HepG2 (cell line): ENCODE data around the gene RNASE12. TPM values are rescaled to one million over a fixed set of nuclear protein-coding genes. Genes with fewer than 3 reads are reported as not detected.

Experiments used
- ETV6 ChIP-seq: sonication (generic); formaldehyde crosslinking; conservative IDR thresholded peaks from 2 replicates; pipeline ENCODE4 v1.4.0; 2020; ENCODE audit warnings: missing genetic modification reagents
- NFE2L1 ChIP-seq: sonication (generic); formaldehyde crosslinking; IDR thresholded peaks from 2 replicates; pipeline ENCODE4 v1.4.0; 2020; ENCODE audit warnings: missing genetic modification reagents, mild to moderate bottlenecking, borderline replicate concordance
- NR3C1 ChIP-seq: sonication (generic); formaldehyde crosslinking; IDR thresholded peaks from 2 replicates; pipeline ENCODE4 v1.4.0; 2020; ENCODE audit warnings: missing genetic modification reagents
- REPIN1 ChIP-seq: sonication (generic); formaldehyde crosslinking; IDR thresholded peaks from 2 replicates; pipeline ENCODE4 v1.8.0; 2022; ENCODE audit warnings: missing genetic modification reagents, low read depth, mild to moderate bottlenecking, borderline replicate concordance
- SRSF9 ChIP-seq: fragments of 200-400 bp; formaldehyde crosslinking; IDR thresholded peaks from 2 replicates; pipeline ENCODE4 v1.6.1; 2018; ENCODE audit warnings: borderline replicate concordance, mild to moderate bottlenecking, low read depth, low read length; ENCODE audit not compliant: insufficient read depth, poor library complexity, severe bottlenecking
- TCF12 ChIP-seq, 2 experiments: fragments of 450-650 bp in 1 of 2; sonication (generic) in 1 of 2; formaldehyde crosslinking in 1 of 2; IDR thresholded peaks; 2 replicates each; pipeline versions ENCODE4 v1.6.1 to v1.8.0; 2017 to 2022; ENCODE audit warnings: antibody characterized with exemption in 1 of 2, mild to moderate bottlenecking in 1 of 2, missing genetic modification reagents in 1 of 2, moderate library complexity in 1 of 2
- ZEB1 ChIP-seq: IDR thresholded peaks from 2 replicates; pipeline ENCODE4 v1.6.1; 2012; ENCODE audit warnings: mild to moderate bottlenecking, low read depth, inconsistent platforms; ENCODE audit not compliant: insufficient replicate concordance
- polyA plus RNA-seq, 8 experiments: library from polyadenylated mRNA; depleted of rRNA in 3 of 8; stranded (reverse) in 7 of 8; unstranded in 1 of 8; fragments of >200 nt; fragmentation: Illumina TruSeq in 4 of 8; extraction: Trizol in 4 of 8; gene quantifications; 2 replicates each; pipeline versions ENCODE4 v1.2.1 to v1.2.3, GENCODE V29; 2011 to 2016; ENCODE audit warnings: low read depth in 4 of 8, missing spikeins in 1 of 8, mixed read lengths in 1 of 8; ENCODE audit not compliant: insufficient read depth in 1 of 8
- total RNA-seq, 5 experiments: library from RNA; depleted of rRNA; stranded (reverse); fragments of >200 nt; fragmentation: Illumina TruSeq; extraction: Trizol; gene quantifications; 2 replicates each; pipeline ENCODE4 v1.2.3, GENCODE V29; 2016; ENCODE audit warnings: low read depth in 1 of 5
- TF ChIP-seq, protein P1 (sequence below): sonication (generic); formaldehyde crosslinking; IDR thresholded peaks from 2 replicates; pipeline ENCODE4 v1.5.0; 2020; ENCODE audit warnings: missing genetic modification reagents
- TF ChIP-seq, protein P2 (sequence below): sonication (generic); formaldehyde crosslinking; IDR thresholded peaks from 2 replicates; pipeline ENCODE4 v1.5.0; 2020; ENCODE audit warnings: missing genetic modification reagents, mild to moderate bottlenecking, borderline replicate concordance
- TF ChIP-seq, protein P3 (sequence below): IDR thresholded peaks from 2 replicates; pipeline ENCODE4 v1.6.1; 2016; ENCODE audit warnings: mild to moderate bottlenecking
- TF ChIP-seq, protein P4 (sequence below): sonication (generic); formaldehyde crosslinking; IDR thresholded peaks from 2 replicates; pipeline ENCODE4 v1.4.0; 2020; ENCODE audit warnings: missing genetic modification reagents; ENCODE audit errors: not compliant biosample characterization
- TF ChIP-seq, protein P5 (sequence below): sonication (generic); formaldehyde crosslinking; conservative IDR thresholded peaks from 2 replicates; pipeline ENCODE4 v1.5.0; 2020; ENCODE audit warnings: missing genetic modification reagents
- TF ChIP-seq, protein P6 (sequence below): IDR thresholded peaks from 2 replicates; pipeline ENCODE4 v1.6.1; 2012; ENCODE audit warnings: inconsistent platforms
- TF ChIP-seq, protein P7 (sequence below): sonication (generic); formaldehyde crosslinking; IDR thresholded peaks from 2 replicates; pipeline ENCODE4 v1.8.0; 2022; ENCODE audit warnings: mild to moderate bottlenecking, missing genetic modification reagents, moderate library complexity
- TF ChIP-seq, protein P8 (sequence below): sonication (generic); formaldehyde crosslinking; IDR thresholded peaks from 2 replicates; pipeline ENCODE4 v1.8.0; 2022; ENCODE audit warnings: low read depth, missing genetic modification reagents
- TF ChIP-seq, protein P9 (sequence below): sonication (generic); formaldehyde crosslinking; IDR thresholded peaks from 2 replicates; pipeline ENCODE4 v1.8.0; 2022; ENCODE audit warnings: mild to moderate bottlenecking, missing genetic modification reagents, borderline replicate concordance

RNASE12 gene
- total and polyA plus RNA-seq, 2 of the 13 experiments (the other 11 are each of a cell fraction or from before 2014, with no cell fraction given): not detected

DNA sequence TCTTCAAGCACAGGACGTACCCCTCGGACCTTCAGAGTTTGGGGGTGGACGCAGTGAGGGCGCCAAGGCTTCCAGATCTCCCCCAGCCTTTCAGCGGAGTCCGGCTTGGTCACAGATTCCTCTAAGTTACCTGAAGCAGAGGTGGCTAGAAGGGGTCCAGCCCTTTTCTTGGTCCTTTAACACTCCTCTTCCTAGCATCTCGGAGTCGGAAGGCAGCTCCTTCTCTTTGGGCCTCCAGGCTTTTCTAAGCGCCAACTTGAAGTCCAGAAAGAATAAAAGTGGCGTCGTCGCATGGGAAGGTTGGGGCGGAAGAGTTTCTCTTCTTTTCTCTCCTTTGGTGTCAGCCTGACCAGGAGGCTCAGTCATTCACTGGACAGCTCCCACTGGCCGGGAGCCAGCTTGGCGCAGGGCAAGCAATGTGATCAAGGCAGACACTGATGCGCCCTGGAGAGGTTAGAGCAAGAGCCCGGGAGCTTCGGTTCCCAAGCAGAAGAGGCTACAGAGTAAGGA lies 40.8 kb upstream of the RNASE12 start (continued):
- TF ChIP-seq, protein P1, sequence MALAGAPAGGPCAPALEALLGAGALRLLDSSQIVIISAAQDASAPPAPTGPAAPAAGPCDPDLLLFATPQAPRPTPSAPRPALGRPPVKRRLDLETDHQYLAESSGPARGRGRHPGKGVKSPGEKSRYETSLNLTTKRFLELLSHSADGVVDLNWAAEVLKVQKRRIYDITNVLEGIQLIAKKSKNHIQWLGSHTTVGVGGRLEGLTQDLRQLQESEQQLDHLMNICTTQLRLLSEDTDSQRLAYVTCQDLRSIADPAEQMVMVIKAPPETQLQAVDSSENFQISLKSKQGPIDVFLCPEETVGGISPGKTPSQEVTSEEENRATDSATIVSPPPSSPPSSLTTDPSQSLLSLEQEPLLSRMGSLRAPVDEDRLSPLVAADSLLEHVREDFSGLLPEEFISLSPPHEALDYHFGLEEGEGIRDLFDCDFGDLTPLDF (CRISPR knock-in tag): no peak
- TF ChIP-seq, protein P2, sequence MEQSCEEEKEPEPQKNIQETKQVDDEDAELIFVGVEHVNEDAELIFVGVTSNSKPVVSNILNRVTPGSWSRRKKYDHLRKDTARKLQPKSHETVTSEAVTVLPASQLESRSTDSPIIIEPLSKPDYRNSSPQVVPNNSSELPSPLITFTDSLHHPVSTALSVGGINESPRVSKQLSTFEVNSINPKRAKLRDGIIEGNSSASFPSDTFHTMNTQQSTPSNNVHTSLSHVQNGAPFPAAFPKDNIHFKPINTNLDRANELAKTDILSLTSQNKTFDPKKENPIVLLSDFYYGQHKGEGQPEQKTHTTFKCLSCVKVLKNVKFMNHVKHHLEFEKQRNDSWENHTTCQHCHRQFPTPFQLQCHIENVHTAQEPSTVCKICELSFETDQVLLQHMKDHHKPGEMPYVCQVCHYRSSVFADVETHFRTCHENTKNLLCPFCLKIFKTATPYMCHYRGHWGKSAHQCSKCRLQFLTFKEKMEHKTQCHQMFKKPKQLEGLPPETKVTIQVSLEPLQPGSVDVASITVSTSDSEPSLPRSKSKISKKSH (CRISPR knock-in tag): no peak
- TF ChIP-seq TCF12 (IDR thresholded peaks at IDR 0.05) (no peak), TCF12 (CRISPR knock-in tag; IDR thresholded peaks at IDR 0.05) (no peak), ETV6 (CRISPR knock-in tag) (no peak), NFE2L1 (CRISPR knock-in tag) (no peak), REPIN1 (CRISPR knock-in tag) (no peak), SRSF9 (no peak), NR3C1 (CRISPR knock-in tag) (no peak), ZEB1 (no peak)
- TF ChIP-seq, protein P3, sequence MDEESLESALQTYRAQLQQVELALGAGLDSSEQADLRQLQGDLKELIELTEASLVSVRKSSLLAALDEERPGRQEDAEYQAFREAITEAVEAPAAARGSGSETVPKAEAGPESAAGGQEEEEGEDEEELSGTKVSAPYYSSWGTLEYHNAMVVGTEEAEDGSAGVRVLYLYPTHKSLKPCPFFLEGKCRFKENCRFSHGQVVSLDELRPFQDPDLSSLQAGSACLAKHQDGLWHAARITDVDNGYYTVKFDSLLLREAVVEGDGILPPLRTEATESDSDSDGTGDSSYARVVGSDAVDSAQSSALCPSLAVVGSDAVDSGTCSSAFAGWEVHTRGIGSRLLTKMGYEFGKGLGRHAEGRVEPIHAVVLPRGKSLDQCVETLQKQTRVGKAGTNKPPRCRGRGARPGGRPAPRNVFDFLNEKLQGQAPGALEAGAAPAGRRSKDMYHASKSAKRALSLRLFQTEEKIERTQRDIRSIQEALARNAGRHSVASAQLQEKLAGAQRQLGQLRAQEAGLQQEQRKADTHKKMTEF (CRISPR knock-in tag): no peak; the same call in 1 of the 2 replicates
- TF ChIP-seq, protein P4, sequence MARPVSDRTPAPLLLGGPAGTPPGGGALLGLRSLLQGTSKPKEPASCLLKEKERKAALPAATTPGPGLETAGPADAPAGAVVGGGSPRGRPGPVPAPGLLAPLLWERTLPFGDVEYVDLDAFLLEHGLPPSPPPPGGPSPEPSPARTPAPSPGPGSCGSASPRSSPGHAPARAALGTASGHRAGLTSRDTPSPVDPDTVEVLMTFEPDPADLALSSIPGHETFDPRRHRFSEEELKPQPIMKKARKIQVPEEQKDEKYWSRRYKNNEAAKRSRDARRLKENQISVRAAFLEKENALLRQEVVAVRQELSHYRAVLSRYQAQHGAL (CRISPR knock-in tag): no peak
- TF ChIP-seq, protein P5, sequence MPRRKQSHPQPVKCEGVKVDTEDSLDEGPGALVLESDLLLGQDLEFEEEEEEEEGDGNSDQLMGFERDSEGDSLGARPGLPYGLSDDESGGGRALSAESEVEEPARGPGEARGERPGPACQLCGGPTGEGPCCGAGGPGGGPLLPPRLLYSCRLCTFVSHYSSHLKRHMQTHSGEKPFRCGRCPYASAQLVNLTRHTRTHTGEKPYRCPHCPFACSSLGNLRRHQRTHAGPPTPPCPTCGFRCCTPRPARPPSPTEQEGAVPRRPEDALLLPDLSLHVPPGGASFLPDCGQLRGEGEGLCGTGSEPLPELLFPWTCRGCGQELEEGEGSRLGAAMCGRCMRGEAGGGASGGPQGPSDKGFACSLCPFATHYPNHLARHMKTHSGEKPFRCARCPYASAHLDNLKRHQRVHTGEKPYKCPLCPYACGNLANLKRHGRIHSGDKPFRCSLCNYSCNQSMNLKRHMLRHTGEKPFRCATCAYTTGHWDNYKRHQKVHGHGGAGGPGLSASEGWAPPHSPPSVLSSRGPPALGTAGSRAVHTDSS (CRISPR knock-in tag): no peak
- TF ChIP-seq, protein P6, sequence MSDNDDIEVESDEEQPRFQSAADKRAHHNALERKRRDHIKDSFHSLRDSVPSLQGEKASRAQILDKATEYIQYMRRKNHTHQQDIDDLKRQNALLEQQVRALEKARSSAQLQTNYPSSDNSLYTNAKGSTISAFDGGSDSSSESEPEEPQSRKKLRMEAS: 0 out of 2 replicates have a peak, but pooled peaks have one; percentile 18
- TF ChIP-seq, protein P7, sequence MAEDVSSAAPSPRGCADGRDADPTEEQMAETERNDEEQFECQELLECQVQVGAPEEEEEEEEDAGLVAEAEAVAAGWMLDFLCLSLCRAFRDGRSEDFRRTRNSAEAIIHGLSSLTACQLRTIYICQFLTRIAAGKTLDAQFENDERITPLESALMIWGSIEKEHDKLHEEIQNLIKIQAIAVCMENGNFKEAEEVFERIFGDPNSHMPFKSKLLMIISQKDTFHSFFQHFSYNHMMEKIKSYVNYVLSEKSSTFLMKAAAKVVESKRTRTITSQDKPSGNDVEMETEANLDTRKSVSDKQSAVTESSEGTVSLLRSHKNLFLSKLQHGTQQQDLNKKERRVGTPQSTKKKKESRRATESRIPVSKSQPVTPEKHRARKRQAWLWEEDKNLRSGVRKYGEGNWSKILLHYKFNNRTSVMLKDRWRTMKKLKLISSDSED: no peak
- TF ChIP-seq, protein P8, sequence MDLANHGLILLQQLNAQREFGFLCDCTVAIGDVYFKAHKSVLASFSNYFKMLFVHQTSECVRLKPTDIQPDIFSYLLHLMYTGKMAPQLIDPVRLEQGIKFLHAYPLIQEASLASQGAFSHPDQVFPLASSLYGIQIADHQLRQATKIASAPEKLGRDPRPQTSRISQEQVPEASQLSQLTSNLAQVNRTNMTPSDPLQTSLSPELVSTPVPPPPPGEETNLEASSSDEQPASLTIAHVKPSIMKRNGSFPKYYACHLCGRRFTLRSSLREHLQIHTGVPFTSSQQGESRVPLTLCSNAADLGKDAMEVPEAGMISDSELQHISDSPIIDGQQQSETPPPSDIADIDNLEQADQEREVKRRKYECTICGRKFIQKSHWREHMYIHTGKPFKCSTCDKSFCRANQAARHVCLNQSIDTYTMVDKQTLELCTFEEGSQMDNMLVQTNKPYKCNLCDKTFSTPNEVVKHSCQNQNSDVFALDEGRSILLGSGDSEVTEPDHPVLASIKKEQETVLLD (CRISPR knock-in tag): no peak
- TF ChIP-seq, protein P9, sequence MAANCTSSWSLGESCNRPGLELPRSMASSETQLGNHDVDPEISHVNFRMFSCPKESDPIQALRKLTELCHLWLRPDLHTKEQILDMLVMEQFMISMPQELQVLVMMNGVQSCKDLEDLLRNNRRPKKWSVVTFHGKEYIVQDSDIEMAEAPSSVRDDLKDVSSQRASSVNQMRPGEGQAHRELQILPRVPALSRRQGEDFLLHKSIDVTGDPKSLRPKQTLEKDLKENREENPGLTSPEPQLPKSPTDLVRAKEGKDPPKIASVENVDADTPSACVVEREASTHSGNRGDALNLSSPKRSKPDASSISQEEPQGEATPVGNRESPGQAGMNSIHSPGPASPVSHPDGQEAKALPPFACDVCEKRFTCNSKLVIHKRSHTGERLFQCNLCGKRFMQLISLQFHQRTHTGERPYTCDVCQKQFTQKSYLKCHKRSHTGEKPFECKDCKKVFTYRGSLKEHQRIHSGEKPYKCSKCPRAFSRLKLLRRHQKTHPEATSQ (CRISPR knock-in tag): no peak
